Stimulated activated CD4-positive, alpha-beta T cell treated with anti-CD3 and anti-CD28 coated beads, Interleukin-2, amount 100 ng/mL, for 48 hours (primary cell): ENCODE results near the gene COPS3.
A peak's percentile ranks its signal among the peaks of the same experiment; 100 is the strongest.

ENCODE experiments used
- DNase-seq, 2 donors: peaks; one replicate each; pipeline ENCODE4 v3.0.0-alpha.2; 2020

COPS3 gene

GRCh38 chr17:17214646-17215436 is 66.2 kb downstream of the COPS3 start:
- DNase-seq, result no peak

- DNase-seq, result no peak
Observed at GRCh38 chr17:17213775-17214174, 67.3 kb downstream of the COPS3 start.

DNA sequence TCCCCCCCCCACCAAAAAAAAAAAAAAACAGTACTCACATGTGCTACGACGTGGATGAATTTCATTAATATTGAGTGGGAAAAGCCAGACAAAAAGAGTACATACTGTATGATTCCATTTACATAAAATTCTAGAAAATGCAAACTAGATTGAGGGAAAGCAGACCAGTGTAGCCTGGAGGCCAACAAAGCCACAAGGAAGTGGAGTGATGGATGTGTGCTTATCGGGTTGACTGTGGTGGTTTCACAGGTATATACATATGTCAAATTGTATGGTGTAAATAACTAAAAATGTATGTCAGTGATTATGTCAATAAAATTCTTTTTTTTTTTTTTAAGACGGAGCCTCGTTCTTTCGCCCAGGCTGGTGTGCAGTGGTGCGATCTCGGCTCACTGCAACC is 73.0 kb downstream of the COPS3 start:
- DNase-seq, result no peak

DNA sequence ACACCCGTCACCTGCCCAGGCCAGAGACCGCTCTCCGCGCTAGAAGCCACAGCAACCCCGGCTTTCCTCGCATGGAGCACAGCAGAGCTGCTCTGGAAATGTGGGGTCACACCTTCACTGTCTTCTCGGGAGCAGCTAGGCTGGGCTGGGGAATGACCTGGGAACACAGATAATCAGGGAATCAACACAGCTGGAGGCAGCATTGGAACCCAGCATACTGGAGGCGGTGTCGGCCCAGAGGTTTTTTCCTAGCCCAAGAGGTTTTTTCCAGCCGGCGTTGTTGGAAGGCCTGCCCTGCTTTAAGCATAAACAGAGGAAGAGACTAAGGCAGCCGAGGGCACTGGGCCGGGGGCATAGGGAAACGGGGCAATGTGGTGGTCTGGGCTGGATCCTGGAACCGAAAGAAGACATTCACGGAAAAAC is 74.1 kb downstream of the COPS3 start:
- DNase-seq, result no peak

- peak; percentile 86 to 92 for DNase-seq
Observed at GRCh38 chr17:17206124-17206912, 74.7 kb downstream of the COPS3 start, which contains the start of gene PLD6. Gene PLD6 (minus strand): TSS chr17:17206333. CDS start chr17:17206286, 47 bp downstream.

GRCh38 chr17:17205368-17206123 is 75.5 kb downstream of the COPS3 start:
- peak; percentile 54 to 56 for DNase-seq

DNA sequence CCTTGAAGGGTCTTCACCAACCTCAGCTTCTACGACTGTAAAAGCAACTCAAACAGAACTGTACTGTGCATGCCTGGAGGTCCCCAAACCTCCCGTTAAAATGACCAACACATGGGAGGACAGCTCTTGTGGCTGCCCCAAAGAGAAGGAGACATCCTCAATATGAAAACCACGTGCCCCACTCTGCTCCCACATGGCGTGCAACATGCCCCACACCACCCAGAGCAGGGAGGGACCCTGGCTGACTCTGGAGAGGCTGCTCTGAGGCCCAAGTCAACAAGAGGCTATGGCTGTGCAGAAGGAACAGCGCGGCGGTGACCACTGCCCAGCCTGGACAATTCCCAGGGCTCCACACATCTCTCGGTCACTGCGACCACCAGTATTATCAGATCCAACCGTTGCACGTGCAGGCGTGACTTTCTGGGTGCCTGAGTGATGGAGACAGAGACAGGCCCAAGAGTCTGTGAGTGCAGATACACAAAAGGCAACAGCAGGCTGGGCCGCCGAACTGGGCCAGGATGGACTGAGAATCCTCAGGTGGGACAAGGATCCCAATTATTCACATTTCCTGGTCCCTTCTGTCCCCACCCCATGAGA is 76.3 kb downstream of the COPS3 start:
- DNase-seq, result no peak

DNA sequence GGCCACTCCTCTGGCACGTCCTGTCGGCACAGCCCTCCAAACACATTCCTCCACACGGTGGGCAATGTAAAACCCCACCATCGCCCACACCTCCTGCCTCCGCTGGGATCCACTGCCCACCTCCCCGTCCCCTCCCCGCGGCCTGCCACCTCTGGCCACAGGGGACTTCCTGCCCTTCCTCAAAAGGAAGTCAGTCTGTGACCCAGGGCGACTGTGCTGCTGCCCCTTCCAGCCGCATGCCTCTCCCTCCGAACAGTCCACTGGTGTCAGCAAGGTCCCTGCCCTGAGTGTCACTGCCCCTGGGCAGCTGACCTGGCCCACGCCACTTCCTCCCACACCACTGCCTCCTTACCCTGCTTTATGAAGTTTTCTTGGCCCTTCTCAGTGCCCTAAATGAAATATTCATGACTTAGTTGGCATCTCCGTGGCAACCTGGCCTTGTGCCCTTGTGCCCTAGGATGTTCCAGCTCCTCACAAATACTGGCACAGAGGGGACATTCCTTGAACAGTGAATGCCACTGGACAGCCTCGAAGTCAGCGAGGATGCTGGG is 76.9 kb downstream of the COPS3 start:
- no peak for DNase-seq

DNA sequence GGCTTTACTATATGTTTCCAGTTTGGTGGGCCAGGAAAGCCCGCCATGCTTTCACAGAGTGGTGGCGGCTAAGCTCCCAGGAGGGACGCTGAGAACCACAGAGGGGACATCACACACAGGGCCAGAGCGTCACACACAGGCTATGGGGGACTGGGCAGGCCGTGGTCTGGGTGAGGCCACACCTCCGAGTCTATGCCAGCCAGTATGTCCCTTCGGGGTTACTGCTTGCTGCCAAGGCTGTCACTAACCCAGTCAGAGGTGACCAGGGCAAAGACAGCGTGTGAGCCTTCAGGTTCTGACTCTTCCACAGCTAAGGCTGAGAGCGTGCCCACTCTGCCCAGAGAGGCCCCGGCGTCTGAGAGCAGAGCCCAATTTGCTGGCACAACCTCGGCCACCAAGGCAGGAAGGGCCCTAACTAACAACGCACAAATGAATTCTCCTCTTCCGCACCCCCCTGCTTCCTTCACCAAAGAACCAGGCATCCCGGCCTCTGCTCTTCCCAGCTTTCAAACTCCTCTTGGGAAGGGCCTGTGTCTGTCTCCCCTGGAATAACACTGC is 77.8 kb downstream of the COPS3 start:
- DNase-seq, result no peak

GRCh38 chr17:17201907-17202306 is 79.1 kb downstream of the COPS3 start:
- DNase-seq, result no peak

DNA sequence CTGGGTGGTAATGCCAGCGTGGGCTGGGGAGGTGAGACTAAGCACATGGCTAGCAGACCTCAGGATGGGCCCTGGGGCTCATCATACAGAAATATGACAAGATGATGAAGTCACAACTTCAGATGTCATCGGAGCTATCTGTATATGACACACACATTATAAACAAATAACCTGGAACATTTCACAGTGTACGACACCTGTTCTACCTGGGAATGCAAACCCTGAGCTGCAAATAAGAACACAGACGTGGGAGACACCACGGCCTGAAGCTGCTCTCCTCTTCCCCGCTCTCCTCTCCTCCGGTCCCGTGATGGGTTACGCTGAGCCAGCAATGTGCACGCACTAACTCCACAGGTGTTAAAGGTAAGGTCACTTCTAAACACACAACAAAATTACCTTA is 79.8 kb downstream of the COPS3 start:
- DNase-seq, result no peak

GRCh38 chr17:17200831-17201230 is 80.2 kb downstream of the COPS3 start:
- DNase-seq, result no peak

GRCh38 chr17:17200311-17200710 is 80.7 kb downstream of the COPS3 start:
- DNase-seq, result no peak

DNA sequence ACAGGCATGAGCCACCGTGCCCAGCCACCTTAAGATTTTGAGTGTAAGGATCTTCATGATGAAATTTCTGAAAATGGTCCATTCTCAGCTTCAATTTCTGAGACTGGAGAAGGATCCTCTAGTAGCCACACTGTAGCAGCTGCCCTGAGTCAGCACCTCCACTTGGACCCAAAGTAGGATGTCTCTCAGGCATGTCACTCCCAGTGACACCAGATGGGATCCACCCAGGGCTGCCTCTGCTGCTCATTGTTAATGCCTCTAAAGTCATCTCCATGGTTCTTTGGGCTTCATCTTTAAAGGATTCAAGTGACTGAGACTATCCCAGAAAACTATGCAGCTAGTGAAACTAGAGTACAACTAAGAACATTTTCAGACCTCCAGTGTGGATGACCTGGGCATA is 82.8 kb downstream of the COPS3 start:
- no peak for DNase-seq

DNA sequence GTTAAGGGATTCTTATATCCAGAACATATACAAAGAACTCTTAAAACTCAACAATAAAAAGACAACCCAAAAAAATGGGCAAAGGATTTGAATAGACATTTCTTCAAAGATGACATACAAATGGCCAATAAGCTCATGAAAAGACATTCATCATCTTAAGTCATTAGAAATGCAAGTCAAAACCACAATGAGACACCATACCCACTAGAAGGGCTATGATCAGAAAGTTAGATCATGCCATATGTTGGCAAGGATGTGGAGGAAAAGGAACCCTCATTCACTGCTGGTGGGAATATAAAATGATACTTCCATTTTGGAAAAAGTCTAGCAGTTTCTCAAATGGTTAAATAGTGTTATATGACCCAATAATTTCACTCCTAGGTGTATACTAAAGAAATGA is 84.3 kb downstream of the COPS3 start:
- no peak for DNase-seq
